IMR-90 (cell line): Measurements from ENCODE around the gene CNBD2. TPM values are rescaled to one million over a fixed set of nuclear protein-coding genes. Genes with fewer than 3 reads are reported as not detected.

Experiments used
- ATAC-seq: fragments of 200-7000 bp; cut with Tn5 transposase; 2 replicates; pipeline ENCODE4 v1.9.1; 2020; ENCODE audit warnings: low read depth, mild to moderate bottlenecking, moderate library complexity
- BruUV-seq: library from RNA; stranded (reverse); fragments of 400-500 nt; replicated peaks from 2 replicates; lab custom pipeline; 2021; lab: Mats Ljungman, UMichigan
- CTCF ChIA-PET: fragments of 300-600 bp; formaldehyde crosslinking; extraction: SDS; loops from one replicate; lab custom pipeline; 2021; ENCODE audit warnings: antibody characterized with exemption; lab: Yijun Ruan, JAX
- POLR2A ChIA-PET: fragments of 300-600 bp; sonication (Branson Sonifier 250); formaldehyde crosslinking; loops from one replicate; lab custom pipeline; 2022; ENCODE audit warnings: antibody characterized with exemption; ENCODE audit not compliant: unreplicated experiment; lab: Charles Lee
- DNase-seq: peaks from one replicate; pipeline ENCODE4 v3.0.0; 2013
- H2AFZ ChIP-seq: replicated peaks from 2 replicates; pipeline ENCODE3; 2013; ENCODE audit warnings: low read length, mild to moderate bottlenecking; ENCODE audit not compliant: poor library complexity
- H2AK5ac ChIP-seq: 2 replicates; pipeline ENCODE4 v1.6.1; 2013; ENCODE audit warnings: low read depth, low read length, inconsistent platforms
- H2AK9ac ChIP-seq: replicated peaks from 2 replicates; pipeline ENCODE3; 2013; ENCODE audit warnings: mild to moderate bottlenecking, low read depth, low read length, moderate library complexity; ENCODE audit not compliant: poor library complexity
- H2BK120ac ChIP-seq: 2 replicates; pipeline ENCODE4 v1.6.1; 2013; ENCODE audit warnings: low read depth, low read length, inconsistent platforms
- H2BK15ac ChIP-seq: 3 replicates; pipeline ENCODE4 v1.6.1; 2013; ENCODE audit warnings: low read depth, low read length, inconsistent platforms
- H2BK20ac ChIP-seq: 2 replicates; pipeline ENCODE4 v1.6.1; 2013; ENCODE audit warnings: low read depth, mild to moderate bottlenecking, inconsistent platforms, low read length, moderate library complexity
- H2BK5ac ChIP-seq: 2 replicates; pipeline ENCODE4 v1.6.1; 2013; ENCODE audit warnings: mild to moderate bottlenecking, low read depth, low read length, inconsistent platforms; ENCODE audit not compliant: poor library complexity, severe bottlenecking
- H3K14ac ChIP-seq: replicated peaks from 2 replicates; pipeline ENCODE4 v1.6.1; 2013; ENCODE audit warnings: low read depth, low read length, inconsistent platforms
- H3K18ac ChIP-seq: 2 replicates; pipeline ENCODE4 v1.6.1; 2013; ENCODE audit warnings: low read depth, low read length, control low read depth
- H3K23ac ChIP-seq: 2 replicates; pipeline ENCODE4 v1.6.1; 2013; ENCODE audit warnings: low read depth, low read length, inconsistent platforms
- H3K27ac ChIP-seq: 2 replicates; pipeline ENCODE4 v1.5.1; 2013; ENCODE audit warnings: mild to moderate bottlenecking, control low read depth, low read length; ENCODE audit not compliant: insufficient read depth
- H3K27me3 ChIP-seq: 2 replicates; pipeline ENCODE4 v1.6.1; 2013; ENCODE audit warnings: low read length; ENCODE audit not compliant: control insufficient read depth, insufficient read depth
- H3K36me3 ChIP-seq: 2 replicates; pipeline ENCODE4 v1.6.1; 2013; ENCODE audit warnings: low read length, mixed read lengths; ENCODE audit not compliant: control insufficient read depth, insufficient read depth
- H3K4ac ChIP-seq: 2 replicates; pipeline ENCODE4 v1.6.1; 2013; ENCODE audit warnings: low read depth, low read length, inconsistent platforms
- H3K4me1 ChIP-seq: 2 replicates; pipeline ENCODE4 v1.6.1; 2013; ENCODE audit warnings: low read length, mixed read lengths; ENCODE audit not compliant: control insufficient read depth, insufficient read depth
- H3K4me2 ChIP-seq: 2 replicates; pipeline ENCODE4 v1.6.1; 2013; ENCODE audit warnings: low read depth, mild to moderate bottlenecking, control low read depth, low read length, moderate library complexity
- H3K4me3 ChIP-seq: 2 replicates; pipeline ENCODE4 v1.5.1; 2013; ENCODE audit warnings: low read depth, mild to moderate bottlenecking, control low read depth, low read length, moderate library complexity; ENCODE audit not compliant: insufficient read depth
- H3K56ac ChIP-seq: 2 replicates; pipeline ENCODE4 v1.6.1; 2013; ENCODE audit warnings: low read length, inconsistent platforms; ENCODE audit not compliant: insufficient read depth; ENCODE audit errors: extremely low read depth
- H3K79me1 ChIP-seq, 2 experiments: 2 replicates each; pipeline ENCODE4 v1.6.1; 2013; ENCODE audit warnings: low read length in 2 of 2, inconsistent platforms in 1 of 2, low read depth in 1 of 2
- H3K9ac ChIP-seq: 2 replicates; pipeline ENCODE4 v1.6.1; 2013; ENCODE audit warnings: low read depth, low read length, control low read depth
- H3K9me1 ChIP-seq: 2 replicates; pipeline ENCODE4 v1.6.1; 2013; ENCODE audit warnings: low read length, inconsistent platforms; ENCODE audit not compliant: insufficient read depth
- H3K9me3 ChIP-seq: 2 replicates; pipeline ENCODE4 v1.6.1; 2013; ENCODE audit warnings: low read length; ENCODE audit not compliant: control insufficient read depth, insufficient read depth
- H4K20me1 ChIP-seq: 2 replicates; pipeline ENCODE4 v1.6.1; 2013; ENCODE audit warnings: low read length, inconsistent platforms; ENCODE audit not compliant: insufficient read depth
- H4K5ac ChIP-seq: 2 replicates; pipeline ENCODE4 v1.6.1; 2013; ENCODE audit warnings: mild to moderate bottlenecking, low read depth, low read length, control low read depth
- H4K8ac ChIP-seq, 2 experiments: 2 replicates each; pipeline ENCODE4 v1.6.1; 2013; ENCODE audit warnings: low read depth in 2 of 2, low read length in 2 of 2, control low read depth in 1 of 2, inconsistent platforms in 1 of 2
- H4K91ac ChIP-seq: 2 replicates; pipeline ENCODE4 v1.6.1; 2013; ENCODE audit warnings: low read depth, low read length, inconsistent platforms; ENCODE audit not compliant: insufficient read depth
- MAFK ChIP-seq: IDR thresholded peaks from 2 replicates; pipeline ENCODE4 v1.6.1; 2012; ENCODE audit warnings: low read depth, low read length, improper control_type of control experiment
- RCOR1 ChIP-seq: IDR thresholded peaks from 2 replicates; pipeline ENCODE4 v1.6.1; 2012; ENCODE audit warnings: mild to moderate bottlenecking, low read length, improper control_type of control experiment; ENCODE audit not compliant: insufficient replicate concordance
- USF2 ChIP-seq: fragments of 150-350 bp; IDR thresholded peaks from 2 replicates; pipeline ENCODE4 v1.6.1; 2017; ENCODE audit warnings: mild to moderate bottlenecking, antibody characterized with exemption, low read length, low read depth
- WGBS, 2 experiments: methylation state at CpG; one replicate each; pipeline versions ENCODE4 v1.1.5 to v1.1.7; 2013; ENCODE audit warnings: missing lambda C conversion rate in 2 of 2; ENCODE audit not compliant: insufficient read length in 1 of 2; ENCODE audit errors: extremely low coverage in 2 of 2; 5-methylcytosine and 5-hydroxymethylcytosine counted together
- dilution Hi-C: fragments of 300-500 bp; cut with HindIII; formaldehyde crosslinking; loops from one replicate; pipeline ENCODE4 v1.14.3; 2018; ENCODE audit warnings: low sequenced_read_pairs; ENCODE audit not compliant: unreplicated experiment
- in situ Hi-C: fragments of 300-500 bp; cut with MboI; formaldehyde crosslinking; loops from 3 replicates; pipeline ENCODE4 v1.14.3; 2019; ENCODE audit warnings: low sequenced_read_pairs, inconsistent platforms, mixed read lengths
- intact Hi-C: fragments of 100-400 bp; cut with micrococcal nuclease; formaldehyde crosslinking; loops from 2 replicates; pipeline ENCODE4 v1.10.0; 2022
- polyA plus RNA-seq, 3 experiments: library from polyadenylated mRNA; depleted of rRNA; stranded (reverse); fragments of >200 nt; gene quantifications; 2 replicates each; pipeline ENCODE4 v1.2.3, GENCODE V29; 2012; ENCODE audit warnings: low replicate concordance in 1 of 3
- total RNA-seq: library from RNA; depleted of rRNA; stranded (reverse); fragments of >200 nt; gene quantifications from 2 replicates; pipeline ENCODE4 v1.2.3, GENCODE V29; 2012

Gene CNBD2
- total and polyA plus RNA-seq, 2 of the 4 experiments (the other 2 are of a cell fraction), result 0.90 to 1.7 TPM

DNA sequence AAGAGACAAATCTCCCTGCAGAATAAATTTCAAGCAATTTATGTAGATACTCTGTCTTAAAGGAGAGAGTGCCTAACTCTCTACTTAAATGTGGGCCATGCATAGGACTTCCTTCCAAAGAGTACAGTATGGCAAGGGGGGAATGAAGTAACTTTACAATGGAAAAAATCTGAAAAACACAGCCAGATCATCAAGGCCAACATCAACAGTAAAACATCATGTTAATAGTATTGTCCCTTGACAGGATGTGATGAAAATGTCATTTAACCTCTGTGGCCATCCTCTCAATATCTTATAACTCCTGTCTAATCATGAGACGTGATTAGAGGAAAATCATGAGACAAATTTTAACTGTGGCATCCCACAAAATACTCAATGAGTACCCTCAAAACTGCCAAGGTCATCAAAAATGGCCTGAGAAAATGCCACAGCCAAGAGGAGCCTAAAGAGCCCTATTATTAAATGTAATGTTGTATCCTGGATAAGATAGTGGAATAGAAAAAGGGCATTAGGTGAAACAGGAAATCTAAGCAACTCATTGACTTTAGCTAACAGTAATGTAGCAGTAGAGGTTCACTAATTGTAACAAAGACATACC is 47.5 kb downstream of the CNBD2 start:
- Histone ChIP-seq H3K27me3 (peaks cover 3% of the 10 kb centered on the region; the same call in 1 of the 2 replicates), H3K14ac (no peak overlapping the region), H3K4me2 (no peak overlapping the region), H2BK120ac (no peak overlapping the region), H3K23ac (no peak overlapping the region), H4K91ac (no peak overlapping the region), H2AK5ac (no peak overlapping the region), H3K4ac (no peak overlapping the region), H3K9ac (no peak overlapping the region), H3K4me3 (no peak overlapping the region), H3K56ac (no peak overlapping the region), H4K20me1 (no peaks in the 10 kb centered on the region), H3K36me3 (no peaks in the 10 kb centered on the region), H3K9me1 (peaks cover 15% of the 10 kb centered on the region), H3K9me3 (no peaks in the 10 kb centered on the region), H2AK9ac (no peak overlapping the region), H4K5ac (no peak overlapping the region), H4K8ac (no peak overlapping the region), H3K79me1 (no peaks in the 10 kb centered on the region; a peak in 1 of 4 replicates), H3K27ac (no peak overlapping the region), H3K18ac (no peak overlapping the region), H3K4me1 (peaks cover 11% of the 10 kb centered on the region), H2BK20ac (no peak overlapping the region), H2BK5ac (no peak overlapping the region), H2BK15ac (no peak overlapping the region), H2AFZ (no peak overlapping the region)
- intact Hi-C loops, result no loop called here
- no TSS peak for BruUV-seq
- WGBS, 2 experiments, result no CpG with 5 or more reads among the region's 1 CpG
- ChIA-PET CTCF (interaction anchor here (1.5 kb wide), 1 partner anchor 23 kb away, joined by 3 read pairs; no protein-coding TSS in a partner anchor), POLR2A (interaction anchor here (0.6 kb wide), 1 partner anchor 35 kb away, joined by 4 read pairs; no protein-coding TSS in a partner anchor)
- no peak for DNase-seq
- no peak for TF ChIP-seq RCOR1
- no peak for TF ChIP-seq USF2
- TF ChIP-seq MAFK, result peak; percentile 82
- dilution Hi-C loops, result no loop called here
- no peak for ATAC-seq
- in situ Hi-C loops, result no loop called here
